GM08714 (cell line): ENCODE measurements around the gene ZNF318.

Source experiments
- H3K4me3 ChIP-seq: fragments of 200-500 bp; sonication (Bioruptor generic); 2 replicates; pipeline ENCODE4 v1.5.1; 2014; ENCODE audit warnings: mild to moderate bottlenecking, low read length, inconsistent platforms
- ZNF274 ChIP-seq: IDR thresholded peaks from 2 replicates; pipeline ENCODE4 v1.6.1; 2012; ENCODE audit warnings: mild to moderate bottlenecking, low read depth, low read length

ZNF318 gene

DNA sequence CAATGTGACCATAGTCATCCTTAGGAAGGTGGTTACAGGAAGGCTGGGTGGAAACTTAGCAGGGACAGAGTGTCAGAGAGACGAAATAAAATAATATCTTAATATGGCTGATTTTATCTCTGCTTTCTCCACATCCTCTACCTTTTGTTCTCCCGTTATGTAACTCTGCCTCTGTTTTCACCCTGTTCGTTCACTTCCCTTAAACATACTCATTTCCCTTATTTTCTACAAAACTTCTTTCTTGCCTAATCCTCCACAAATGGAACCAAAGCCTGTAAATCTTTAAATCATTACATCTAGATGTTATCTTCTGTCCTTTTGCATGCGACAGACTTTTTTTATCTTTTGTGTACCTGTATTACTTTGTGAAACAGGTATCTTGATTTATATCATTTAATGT, 37.6 kb downstream of the ZNF318 start:
- no peak for TF ChIP-seq ZNF274
- no peak overlapping the region for H3K4me3 ChIP-seq

DNA sequence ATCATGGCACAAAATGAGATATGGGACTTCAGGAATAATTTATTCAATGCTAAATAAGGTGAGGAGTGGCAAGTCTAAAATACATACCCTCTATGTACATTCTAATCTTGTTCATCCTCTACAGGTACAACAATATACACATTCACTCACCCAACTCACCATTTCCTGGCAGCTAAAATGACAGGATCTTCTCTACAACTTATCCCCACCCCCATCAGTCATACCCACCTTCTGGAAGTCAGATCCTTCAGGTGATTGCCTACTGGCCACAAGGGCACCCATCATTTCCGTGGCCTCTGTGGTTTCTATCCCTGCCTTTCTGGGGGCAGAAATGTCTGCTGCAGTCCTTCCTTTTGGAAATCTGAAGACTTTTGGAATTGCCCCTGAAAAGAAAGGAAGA, 38.0 kb downstream of the ZNF318 start:
- H3K4me3 ChIP-seq: no peak overlapping the region
- TF ChIP-seq ZNF274: no peak

DNA sequence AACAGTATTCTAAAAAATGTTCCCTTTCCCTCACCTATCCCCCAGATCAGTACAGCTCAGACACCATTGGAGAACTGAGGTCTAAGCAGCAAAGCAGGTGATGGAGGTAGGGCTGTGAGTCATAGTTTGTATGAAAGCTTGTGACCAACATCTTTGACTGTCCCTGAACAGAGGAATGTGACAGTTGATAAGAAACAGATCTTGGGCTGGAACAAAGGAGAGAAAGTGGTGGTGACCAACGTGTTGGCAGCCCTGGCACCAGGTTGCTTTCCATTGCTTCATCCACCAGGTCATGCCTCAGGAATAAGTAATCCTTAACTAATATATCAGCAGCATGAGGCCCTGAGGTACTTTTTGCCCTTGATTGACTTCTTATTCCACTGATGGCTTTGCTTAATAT, 40.9 kb downstream of the ZNF318 start:
- no peak for TF ChIP-seq ZNF274
- no peak overlapping the region for H3K4me3 ChIP-seq

DNA sequence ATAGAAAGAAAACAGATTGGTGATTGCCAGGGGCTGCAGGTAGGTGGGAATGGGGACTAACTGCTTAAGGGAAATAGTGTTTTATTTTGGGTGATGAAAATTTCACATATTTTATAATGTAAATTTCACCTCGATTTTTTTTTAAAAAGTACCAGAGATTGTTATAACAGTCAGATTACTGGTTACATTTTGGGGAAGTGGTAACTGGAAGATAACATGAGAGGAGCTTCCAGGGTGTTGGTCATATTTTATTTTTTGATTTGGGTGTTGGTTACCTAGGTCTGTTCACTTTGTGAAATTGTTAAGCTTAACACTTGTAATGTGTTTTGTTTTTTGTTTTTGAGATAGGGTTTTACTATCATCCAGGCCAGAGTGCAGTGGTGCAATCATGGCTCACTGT, 43.6 kb downstream of the ZNF318 start:
- H3K4me3 ChIP-seq: no peak overlapping the region
- TF ChIP-seq ZNF274: no peak

DNA sequence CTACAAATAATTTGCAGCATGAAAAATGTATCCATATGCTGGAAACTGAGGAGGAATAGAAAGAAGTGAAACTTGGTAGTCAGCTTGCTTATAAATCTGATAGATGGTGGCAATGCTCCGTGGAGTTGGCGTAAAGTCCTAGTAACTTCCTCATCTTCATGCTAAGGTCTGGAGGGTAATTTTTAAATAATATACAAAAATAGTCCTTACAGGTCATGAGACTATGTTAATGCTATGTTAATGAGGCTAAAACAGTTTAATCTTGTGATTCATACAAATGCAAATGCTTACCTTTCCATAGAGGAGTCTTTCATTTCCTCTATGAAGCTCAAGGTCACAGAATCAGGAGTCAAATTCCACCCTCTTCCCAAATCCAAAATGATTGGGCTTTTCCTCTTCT, 51.4 kb downstream of the ZNF318 start:
- H3K4me3 ChIP-seq: no peak overlapping the region
- TF ChIP-seq ZNF274: no peak

DNA sequence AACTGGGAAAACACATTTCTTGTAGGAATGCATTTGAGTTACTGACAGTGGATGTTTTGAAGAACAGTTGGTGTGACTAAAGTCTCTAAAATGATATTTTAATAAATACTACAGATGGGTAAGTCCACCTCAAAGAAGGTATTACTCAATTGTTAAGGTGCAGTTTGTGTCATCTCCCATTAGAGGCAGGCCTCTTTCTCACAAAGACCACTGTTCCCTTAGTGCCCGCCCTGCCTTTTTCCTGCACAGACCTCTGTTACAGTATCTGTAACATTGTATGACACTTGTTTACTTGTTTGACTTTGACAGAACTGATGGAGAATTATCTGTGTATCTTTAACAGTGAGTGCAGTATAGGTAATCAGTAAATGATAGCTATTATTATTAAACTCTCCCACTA, 55.6 kb downstream of the ZNF318 start:
- no peak overlapping the region for H3K4me3 ChIP-seq
- no peak for TF ChIP-seq ZNF274

DNA sequence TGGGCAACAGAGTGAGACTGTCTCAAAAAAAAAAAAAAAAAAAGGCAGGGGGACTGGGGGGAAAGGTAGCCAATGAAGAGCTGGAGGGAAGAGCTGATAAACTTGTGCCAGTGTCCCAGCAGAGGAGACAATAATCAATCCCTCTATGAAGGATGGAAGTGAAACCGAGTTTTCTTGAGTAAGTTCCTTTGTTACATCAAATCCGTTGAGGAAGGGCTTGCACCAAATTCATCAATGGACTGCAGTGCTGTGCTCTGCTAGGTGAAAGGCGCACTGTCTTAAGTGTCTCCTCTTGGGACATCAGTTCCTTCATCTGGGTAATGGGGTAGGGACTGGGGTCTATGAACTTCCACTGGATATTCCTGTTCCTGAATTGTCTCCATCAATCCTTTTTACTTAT, 57.8 kb downstream of the ZNF318 start:
- no peak for TF ChIP-seq ZNF274
- no peak overlapping the region for H3K4me3 ChIP-seq

DNA sequence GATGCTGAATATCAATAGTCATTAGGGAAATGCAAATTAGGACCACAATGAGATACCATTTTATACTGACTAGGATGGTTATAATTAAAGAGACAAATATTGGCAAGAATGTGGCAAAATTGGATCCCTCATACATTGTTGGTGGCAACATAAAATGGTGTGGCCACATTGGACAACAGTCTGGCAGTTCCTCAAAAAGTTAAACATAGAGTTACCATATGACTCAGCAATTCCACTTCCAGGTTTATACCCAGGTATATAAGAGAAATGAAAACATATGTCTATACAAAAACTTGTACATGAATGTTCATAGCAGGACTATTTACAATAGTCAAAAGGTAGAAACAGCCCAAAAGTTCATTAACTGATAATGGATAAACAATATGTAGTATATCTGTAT, 58.8 kb downstream of the ZNF318 start:
- TF ChIP-seq ZNF274: no peak
- no peak overlapping the region for H3K4me3 ChIP-seq

DNA sequence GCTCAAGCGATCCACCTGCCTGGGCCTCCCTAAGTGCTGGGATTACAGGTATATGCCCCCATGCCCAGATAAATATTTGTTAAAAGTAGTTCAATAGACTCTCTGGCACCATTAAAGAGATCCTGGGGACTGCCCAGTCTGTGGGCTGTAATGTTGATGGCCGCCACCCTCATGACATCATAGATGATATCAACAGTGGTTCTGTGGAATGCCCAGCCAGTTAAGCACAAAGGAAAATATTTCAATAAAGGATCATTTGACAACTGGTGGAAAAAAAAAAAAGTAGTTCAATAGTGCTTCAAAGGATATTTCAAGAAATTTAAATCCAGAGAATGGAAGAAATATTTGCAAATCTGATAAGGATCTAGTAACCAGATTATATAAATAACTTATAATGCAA, 59.3 kb downstream of the ZNF318 start:
- H3K4me3 ChIP-seq: no peak overlapping the region
- no peak for TF ChIP-seq ZNF274

DNA sequence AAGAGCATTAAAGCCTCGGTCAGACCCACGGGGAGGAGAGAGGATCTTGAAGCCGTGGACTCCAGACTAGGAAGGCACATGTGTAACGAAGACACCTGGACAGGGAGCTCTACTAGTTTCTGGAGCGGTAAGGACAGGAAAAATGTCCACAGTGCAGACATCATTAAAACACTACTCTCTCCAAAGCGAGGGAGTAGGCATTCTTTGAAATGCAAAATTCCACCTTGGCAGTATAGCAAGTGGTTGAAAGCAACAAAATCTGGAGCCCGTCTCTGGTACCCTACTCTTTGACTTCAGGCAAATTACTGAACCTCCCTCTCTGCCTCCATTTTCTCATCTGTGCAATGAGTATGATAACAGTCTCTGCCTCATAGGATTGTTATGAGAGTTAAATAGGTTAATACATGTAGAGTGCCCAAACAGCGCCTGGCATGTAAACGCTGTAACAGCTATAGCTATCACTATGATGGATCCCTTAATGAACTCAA, 60.4 kb downstream of the ZNF318 start:
- H3K4me3 ChIP-seq: peak overlapping the region; percentile 52; the same call in 1 of the 2 replicates

DNA sequence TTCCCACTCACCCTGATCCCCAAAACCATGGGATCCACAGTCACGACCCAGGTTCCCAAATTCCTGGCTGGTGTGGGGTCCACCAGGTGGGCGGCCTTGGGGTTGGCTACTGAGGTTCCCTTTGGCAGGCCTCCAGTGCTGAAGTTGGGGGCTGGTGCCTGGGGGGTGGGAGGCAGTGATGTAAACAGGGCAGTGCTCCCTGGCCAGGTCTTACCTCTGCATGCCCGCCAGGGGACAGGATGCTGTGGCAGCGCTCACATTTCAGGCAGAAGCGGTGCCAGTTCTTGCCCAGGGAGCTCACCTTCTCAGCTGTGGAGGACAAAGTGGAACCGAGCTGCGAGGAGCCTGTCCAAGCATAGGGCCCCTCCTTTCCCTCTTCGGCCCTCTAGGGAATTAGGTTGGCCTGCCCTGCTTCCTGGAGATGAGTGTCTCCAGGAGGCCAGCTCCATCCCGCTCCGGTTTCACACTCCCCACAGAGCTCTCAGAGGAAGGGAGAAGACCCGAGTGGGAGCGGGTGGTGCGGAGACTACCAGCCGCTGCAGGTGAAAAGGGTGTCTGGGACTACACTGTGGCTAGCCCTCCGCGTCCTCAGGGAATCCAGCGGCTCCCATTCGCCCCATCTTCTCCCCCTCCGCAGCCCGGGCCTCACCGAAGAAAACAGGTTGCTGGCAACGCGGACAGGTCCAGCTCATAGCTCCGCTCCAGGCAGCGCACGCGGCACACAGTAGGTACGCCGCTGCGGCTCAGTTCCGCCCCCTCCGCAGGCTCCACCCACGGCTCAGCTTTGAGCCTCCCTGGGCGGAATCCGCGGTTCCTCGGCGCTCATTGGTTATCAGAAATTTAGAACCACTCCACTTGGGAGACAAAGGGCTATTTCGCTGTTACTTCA, 61.1 kb downstream of the ZNF318 start, which contains the start of gene CRIP3:
TSS of gene CRIP3 (minus strand) at position 726 of the 889 bp plus-strand sequence. CDS start at position 692, 34 bp downstream.
- TF ChIP-seq ZNF274: no peak
- H3K4me3 ChIP-seq: peak within 1 kb of the TSS; percentile 52; the same call in 1 of the 2 replicates

More for the DNA sequence above, 60.4 kb downstream of the ZNF318 start:
- no peak for TF ChIP-seq ZNF274

DNA sequence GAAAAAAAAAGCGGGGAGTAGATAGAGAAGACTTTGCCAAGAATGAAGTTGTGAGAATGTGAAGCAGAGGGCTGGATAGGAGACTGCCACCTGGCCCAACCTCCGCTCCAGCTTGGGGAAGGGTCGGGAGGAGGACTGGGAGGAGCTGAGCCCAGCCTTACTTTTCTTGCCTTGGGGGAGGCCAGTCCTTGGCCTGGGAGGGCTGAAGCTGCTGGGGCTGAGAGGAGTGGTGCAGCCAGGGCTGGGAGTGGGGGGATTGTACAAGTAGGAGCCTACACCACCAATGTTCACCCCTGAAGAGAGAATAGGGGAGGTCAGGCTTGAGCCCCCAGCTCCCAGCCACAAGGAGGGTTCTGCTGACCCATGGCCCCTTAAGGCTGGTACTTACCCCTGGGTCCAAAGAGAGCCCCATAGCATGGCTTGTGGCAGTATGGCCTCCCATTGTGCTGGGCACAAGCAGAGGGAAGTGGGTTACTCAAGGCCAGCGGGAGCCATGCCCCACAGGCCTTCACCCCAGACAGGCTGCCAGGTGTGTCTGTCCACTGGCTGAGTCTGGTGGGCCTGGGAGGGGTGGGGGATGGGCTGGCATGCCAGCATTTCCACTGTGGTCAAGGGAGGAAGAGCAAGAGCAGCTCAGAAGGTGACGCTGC, 61.9 kb downstream of the ZNF318 start:
- H3K4me3 ChIP-seq: no peak overlapping the region
- TF ChIP-seq ZNF274: no peak

DNA sequence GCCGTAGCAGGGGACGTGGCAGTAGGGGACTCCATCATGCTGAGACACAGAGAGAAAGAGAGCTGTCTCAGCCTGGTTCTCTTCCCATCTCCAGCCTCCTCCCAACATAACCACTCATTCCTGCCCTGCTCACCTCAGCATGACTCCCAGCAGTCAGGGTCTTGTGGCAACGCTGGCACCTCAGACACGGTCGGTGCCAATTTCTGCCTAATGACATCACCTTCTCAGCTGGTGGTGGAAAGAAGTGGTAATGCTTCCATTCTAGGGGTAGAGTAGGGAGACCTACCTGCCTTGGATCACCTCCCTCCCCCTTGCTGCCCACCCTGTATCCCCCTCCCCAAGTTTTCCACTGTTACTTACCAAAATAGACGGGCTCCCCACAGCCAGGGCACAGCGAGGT, 63.4 kb downstream of the ZNF318 start:
- no peak overlapping the region for H3K4me3 ChIP-seq
- TF ChIP-seq ZNF274: no peak

DNA sequence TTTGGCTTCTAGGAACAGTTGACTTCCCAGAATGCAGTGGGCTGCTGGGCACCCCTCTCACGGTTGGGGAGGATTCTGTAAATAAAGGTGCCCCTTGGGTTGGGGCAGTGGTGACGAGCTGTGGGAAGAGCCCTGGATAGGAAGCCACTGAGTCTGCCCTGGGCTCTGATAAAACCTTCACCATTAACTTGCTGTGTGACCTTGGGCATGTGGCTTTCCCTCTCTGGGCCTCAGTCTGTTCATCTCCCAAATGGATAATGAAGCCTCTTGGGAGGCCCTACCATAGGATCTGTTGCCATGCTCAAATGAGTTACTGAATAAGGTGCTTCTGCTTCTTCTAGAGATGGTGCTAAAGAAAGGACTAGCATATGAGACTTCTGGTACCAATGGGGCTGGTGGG, 64.6 kb downstream of the ZNF318 start:
- no peak overlapping the region for H3K4me3 ChIP-seq
- no peak for TF ChIP-seq ZNF274

DNA sequence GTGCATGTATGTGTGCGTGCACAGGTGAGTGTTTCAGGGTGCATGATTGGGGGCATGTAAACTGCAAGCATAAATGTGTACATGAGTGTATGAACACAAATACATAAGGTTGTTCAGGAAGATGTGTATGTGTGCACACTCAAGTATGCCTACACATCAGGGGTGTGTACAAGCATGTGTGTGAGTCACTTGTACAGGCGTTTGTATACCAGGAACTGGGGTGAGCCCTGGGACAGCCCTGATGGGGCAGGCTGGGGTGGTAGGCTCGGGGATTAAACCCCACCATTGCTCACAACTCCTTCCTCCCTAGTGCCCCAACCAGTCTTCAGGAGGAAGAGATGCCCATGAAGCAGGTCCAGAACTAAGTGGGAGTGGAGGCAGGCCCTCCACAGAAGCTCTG, 65.1 kb downstream of the ZNF318 start:
- no peak for TF ChIP-seq ZNF274
- no peak overlapping the region for H3K4me3 ChIP-seq
